Fibroblast of lung (primary cell): ENCODE data around the gene OR14C36. TPM values are rescaled to one million over a fixed set of nuclear protein-coding genes. Genes with fewer than 3 reads are reported as not detected.

ENCODE experiments used
- DNase-seq, 2 donors: peaks; one replicate each; pipeline versions ENCODE4 v3.0.0 to v3.0.0-alpha.2; 2010; ENCODE audit warnings: low read depth in 2 of 2
- H2AFZ ChIP-seq: 2 replicates; pipeline ENCODE4 v1.5.1; 2012; ENCODE audit warnings: low read length, control low read depth, inconsistent platforms
- H3K27ac ChIP-seq: 2 replicates; pipeline ENCODE4 v1.5.1; 2011; ENCODE audit warnings: low read length, control low read depth; ENCODE audit not compliant: insufficient read depth
- H3K27me3 ChIP-seq: 2 replicates; pipeline ENCODE4 v1.5.1; 2011; ENCODE audit warnings: mild to moderate bottlenecking, low read length; ENCODE audit not compliant: control insufficient read depth, insufficient read depth
- H3K36me3 ChIP-seq: 2 replicates; pipeline ENCODE4 v1.5.1; 2011; ENCODE audit warnings: low read length; ENCODE audit not compliant: control insufficient read depth, insufficient read depth
- H3K4me1 ChIP-seq: 2 replicates; pipeline ENCODE4 v1.5.1; 2011; ENCODE audit warnings: low read length; ENCODE audit not compliant: control insufficient read depth, insufficient read depth; ENCODE audit errors: extremely low read depth
- H3K4me2 ChIP-seq: 2 replicates; pipeline ENCODE4 v1.5.1; 2011; ENCODE audit warnings: low read length, control low read depth; ENCODE audit not compliant: insufficient read depth; ENCODE audit errors: extremely low read depth
- H3K4me3 ChIP-seq, 4 experiments: fragments of 200-600 bp in 1 of 4; sonication (generic) in 1 of 4; replicated peaks in 1 of 4; 2 replicates each; pipeline ENCODE4 v1.5.1; 2011 to 2016; ENCODE audit warnings: low read length in 4 of 4, low read depth in 3 of 4, mild to moderate bottlenecking in 3 of 4, control low read depth in 2 of 4, inconsistent platforms in 1 of 4, mixed read lengths in 1 of 4; ENCODE audit not compliant: insufficient read depth in 1 of 4; ENCODE audit errors: control extremely low read depth in 1 of 4
- H3K79me2 ChIP-seq: 2 replicates; pipeline ENCODE4 v1.5.1; 2012; ENCODE audit warnings: mild to moderate bottlenecking, low read length, inconsistent platforms; ENCODE audit not compliant: control insufficient read depth, insufficient read depth
- H3K9ac ChIP-seq: 2 replicates; pipeline ENCODE4 v1.5.1; 2011; ENCODE audit warnings: mild to moderate bottlenecking, low read length, control low read depth; ENCODE audit not compliant: insufficient read depth
- H3K9me3 ChIP-seq: 2 replicates; pipeline ENCODE4 v1.5.1; 2012; ENCODE audit warnings: low read depth, low read length; ENCODE audit not compliant: control insufficient read depth, insufficient read depth
- H4K20me1 ChIP-seq: 2 replicates; pipeline ENCODE4 v1.5.1; 2011; ENCODE audit warnings: low read length; ENCODE audit not compliant: control insufficient read depth, insufficient read depth; ENCODE audit errors: extremely low read depth
- CTCF ChIP-seq, 2 donors: IDR thresholded peaks in 1 of 2; conservative IDR thresholded peaks in 1 of 2; 1 replicate in 1 of 2; 2 replicates in 1 of 2; pipeline ENCODE4 v1.5.1; 2011 to 2012; ENCODE audit warnings: low read length in 2 of 2, control low read depth in 1 of 2, inconsistent platforms in 1 of 2, low read depth in 1 of 2, mild to moderate bottlenecking in 1 of 2
- EZH2 ChIP-seq: IDR thresholded peaks from 2 replicates; pipeline ENCODE4 v1.5.1; 2012; ENCODE audit warnings: low read length, control low read depth, mild to moderate bottlenecking; ENCODE audit errors: missing control alignments
- polyA plus RNA-seq, 2 donors: library from polyadenylated mRNA; depleted of rRNA in 1 of 2; stranded (reverse) in 1 of 2; unstranded in 1 of 2; fragments of >200 nt; gene quantifications; 2 replicates each; pipeline ENCODE4 v1.2.1, GENCODE V29; 2011 to 2012; ENCODE audit warnings: missing spikeins in 1 of 2
- total RNA-seq: library from RNA; depleted of rRNA; stranded (reverse); fragments of >200 nt; gene quantifications from 2 replicates; pipeline ENCODE4 v1.2.1, GENCODE V29; 2014

Gene OR14C36
- total and polyA plus RNA-seq, 2 donors (not counting 1 experiment from before 2014, with no cell fraction given), result not detected

GRCh38 chr1:248361121-248361715 is 12.6 kb downstream of the OR14C36 start, which contains the start of gene OR2T4:
OR2T4 (plus strand) TSS chr1:248361665; CDS start chr1:248361665, 0 bp downstream.
- H3K4me3 ChIP-seq, result no peak within 1 kb of the TSS
- H2AFZ ChIP-seq, result no peak within 1 kb of the TSS
- no peaks in the 10 kb centered on the region for H3K36me3 ChIP-seq
- no peak within 1 kb of the TSS for H3K27ac ChIP-seq
- no peak within 1 kb of the TSS for H3K9ac ChIP-seq
- TF ChIP-seq CTCF (conservative IDR thresholded peaks at IDR 0.05 in 1 of 2, IDR thresholded peaks at IDR 0.05 in 1 of 2; ENCODE audit: low read depth in 1 of 2, low read length in 2 of 2) (no peak), EZH2 (no peak)
- no peaks in the 10 kb centered on the region for H3K79me2 ChIP-seq
- no peaks in the 10 kb centered on the region for H3K4me1 ChIP-seq
- H3K4me2 ChIP-seq, result no peak within 1 kb of the TSS
- no peaks in the 10 kb centered on the region for H3K27me3 ChIP-seq
- no peak for DNase-seq
- no peaks in the 10 kb centered on the region for H3K9me3 ChIP-seq
- no peaks in the 10 kb centered on the region for H4K20me1 ChIP-seq

- Histone ChIP-seq H2AFZ (no peak overlapping the region), H3K4me2 (no peak overlapping the region), H3K27me3 (no peaks in the 10 kb centered on the region), H3K9me3 (no peaks in the 10 kb centered on the region), H3K9ac (no peak overlapping the region), H3K4me3 (no peak overlapping the region), H4K20me1 (no peaks in the 10 kb centered on the region), H3K36me3 (no peaks in the 10 kb centered on the region), H3K79me2 (no peaks in the 10 kb centered on the region), H3K4me1 (no peaks in the 10 kb centered on the region), H3K27ac (no peak overlapping the region)
- TF ChIP-seq CTCF (conservative IDR thresholded peaks at IDR 0.05 in 1 of 2, IDR thresholded peaks at IDR 0.05 in 1 of 2; ENCODE audit: low read depth in 1 of 2, low read length in 2 of 2) (no peak), EZH2 (no peak)
- DNase-seq, result no peak
Measured at GRCh38 chr1:248366609-248367008, 18.0 kb downstream of the OR14C36 start.

GRCh38 chr1:248372394-248372793 is 23.8 kb downstream of the OR14C36 start:
- Histone ChIP-seq H3K27ac (no peak overlapping the region), H3K9ac (no peak overlapping the region), H3K9me3 (no peaks in the 10 kb centered on the region), H3K36me3 (no peaks in the 10 kb centered on the region), H2AFZ (no peak overlapping the region), H3K4me2 (no peak overlapping the region), H3K4me3 (no peak overlapping the region), H4K20me1 (no peaks in the 10 kb centered on the region), H3K4me1 (no peaks in the 10 kb centered on the region), H3K79me2 (no peaks in the 10 kb centered on the region), H3K27me3 (no peaks in the 10 kb centered on the region)
- TF ChIP-seq EZH2, result no peak
- TF ChIP-seq CTCF (conservative IDR thresholded peaks at IDR 0.05 in 1 of 2, IDR thresholded peaks at IDR 0.05 in 1 of 2; ENCODE audit: low read depth in 1 of 2, low read length in 2 of 2), result no peak
- no peak for DNase-seq
